Pulmonary artery endothelial cell (primary cell): Measurements from ENCODE around the gene FGD4. TPM values are rescaled to one million over a fixed set of nuclear protein-coding genes. Genes with fewer than 3 reads are reported as not detected.
"Not testable (repeated sequence)": the region's sequence is repeated elsewhere in the genome, so short reads cannot be mapped to it uniquely, and the experiment has no call there.

Experiments used
- DNase-seq: peaks from one replicate; pipeline ENCODE4 v3.0.0-alpha.2; 2011; ENCODE audit warnings: low read depth, low spot score
- total RNA-seq: library from RNA; depleted of rRNA; stranded (reverse); fragments of >200 nt; gene quantifications from 2 replicates; pipeline ENCODE4 v1.2.3, GENCODE V29; 2014

The FGD4 gene
- total RNA-seq, 1 donor from 2014 or later = 25.6 TPM

GRCh38 chr12:32517966-32518365 is 118.6 kb downstream of the FGD4 start:
- DNase-seq = no peak

- no peak for DNase-seq
Observed at GRCh38 chr12:32519047-32519446, 119.7 kb downstream of the FGD4 start.

GRCh38 chr12:32522331-32523221 is 123.2 kb downstream of the FGD4 start:
- no peak for DNase-seq

GRCh38 chr12:32525802-32526201 is 126.4 kb downstream of the FGD4 start:
- not testable (repeated sequence) for DNase-seq

GRCh38 chr12:32526343-32526742 is 127.0 kb downstream of the FGD4 start:
- not testable (repeated sequence) for DNase-seq

- no peak for DNase-seq
Observed at GRCh38 chr12:32532422-32532821, 133.1 kb downstream of the FGD4 start.

GRCh38 chr12:32532951-32533350 is 133.6 kb downstream of the FGD4 start:
- no peak for DNase-seq

GRCh38 chr12:32533506-32533905 is 134.1 kb downstream of the FGD4 start:
- not testable (repeated sequence) for DNase-seq

- peak; percentile 43 for DNase-seq
Observed at GRCh38 chr12:32533971-32534590, 134.7 kb downstream of the FGD4 start.

- DNase-seq = no peak
Observed at GRCh38 chr12:32534698-32535097, 135.3 kb downstream of the FGD4 start.

- peak; percentile 45 for DNase-seq
Observed at GRCh38 chr12:32535288-32535999, 136.1 kb downstream of the FGD4 start.

- DNase-seq = no peak
Observed at GRCh38 chr12:32536000-32536345, 136.6 kb downstream of the FGD4 start.

GRCh38 chr12:32541754-32542374 is 142.5 kb downstream of the FGD4 start:
- no peak for DNase-seq

GRCh38 chr12:32542428-32543229 is 143.3 kb downstream of the FGD4 start:
- no peak for DNase-seq

- no peak for DNase-seq
Observed at GRCh38 chr12:32544893-32545292, 145.5 kb downstream of the FGD4 start.

- DNase-seq = no peak
Observed at GRCh38 chr12:32545413-32545980, 146.1 kb downstream of the FGD4 start.

GRCh38 chr12:32546272-32546671 is 146.9 kb downstream of the FGD4 start:
- DNase-seq = no peak

GRCh38 chr12:32548691-32549281 is 149.4 kb downstream of the FGD4 start:
- no peak for DNase-seq

GRCh38 chr12:32549675-32550079 is 150.3 kb downstream of the FGD4 start:
- no peak for DNase-seq

- DNase-seq = no peak
Observed at GRCh38 chr12:32551058-32551457, 151.7 kb downstream of the FGD4 start.
